Progenitor cell of endocrine pancreas (in vitro differentiated cells): ENCODE results near the gene RSPH9. TPM values are rescaled to one million over a fixed set of nuclear protein-coding genes. Genes with fewer than 3 reads are reported as not detected.

ENCODE experiments used
- DNase-seq: peaks from one replicate; pipeline ENCODE4 v3.0.0; 2021; ENCODE audit warnings: low spot score; ENCODE audit not compliant: unreplicated experiment
- H3K27ac Mint-ChIP-seq: 2 replicates; pipeline ENCODE4 v1.8.0; 2021; ENCODE audit warnings: mild to moderate bottlenecking, moderate library complexity, mixed read lengths
- H3K27me3 Mint-ChIP-seq: 2 replicates; pipeline ENCODE4 v1.8.0; 2021; ENCODE audit warnings: mixed read lengths
- H3K36me3 Mint-ChIP-seq: 2 replicates; pipeline ENCODE4 v1.8.0; 2022; ENCODE audit warnings: mixed read lengths; ENCODE audit not compliant: insufficient read depth
- H3K4me1 Mint-ChIP-seq: 2 replicates; pipeline ENCODE4 v1.8.0; 2021; ENCODE audit warnings: low read depth, mixed read lengths
- H3K4me3 Mint-ChIP-seq: 2 replicates; pipeline ENCODE4 v1.8.0; 2021; ENCODE audit warnings: low read depth, mild to moderate bottlenecking, moderate library complexity, mixed read lengths
- H3K9me3 Mint-ChIP-seq: 2 replicates; pipeline ENCODE4 v1.8.0; 2021; ENCODE audit warnings: low read depth, mixed read lengths
- CTCF ChIP-seq: fragments of 200-600 bp; sonication (generic); IDR thresholded peaks from one replicate; pipeline ENCODE4 v1.5.0; 2021; ENCODE audit warnings: antibody characterized with exemption, mild to moderate bottlenecking; ENCODE audit not compliant: unreplicated experiment
- total RNA-seq: library from RNA; stranded (reverse); gene quantifications from 2 replicates; pipeline ENCODE4 v1.2.1, GENCODE V29; 2021

The RSPH9 gene
- total RNA-seq, 1 donor from 2014 or later, result 0.29 TPM

- peaks cover 24% of the 10 kb centered on the region for H3K4me1 Mint-ChIP-seq
- H3K27ac Mint-ChIP-seq, result no peak overlapping the region
- H3K27me3 Mint-ChIP-seq, result no peaks in the 10 kb centered on the region
- no peak overlapping the region for H3K4me3 Mint-ChIP-seq
- H3K9me3 Mint-ChIP-seq, result no peaks in the 10 kb centered on the region
- no peak for DNase-seq
- H3K36me3 Mint-ChIP-seq, result peaks cover 7% of the 10 kb centered on the region
- TF ChIP-seq CTCF, result no peak
These were observed 35.7 kb downstream of the RSPH9 start for GRCh38 chr6:43680308-43681200.

GRCh38 chr6:43681303-43681702, 36.5 kb downstream of the RSPH9 start:
- DNase-seq, result no peak
- H3K9me3 Mint-ChIP-seq, result no peaks in the 10 kb centered on the region
- peak overlapping the region; percentile 19 for H3K27ac Mint-ChIP-seq
- H3K36me3 Mint-ChIP-seq, result peaks cover 7% of the 10 kb centered on the region
- H3K4me3 Mint-ChIP-seq, result no peak overlapping the region
- H3K4me1 Mint-ChIP-seq, result peaks cover 24% of the 10 kb centered on the region
- no peaks in the 10 kb centered on the region for H3K27me3 Mint-ChIP-seq
- TF ChIP-seq CTCF, result no peak

GRCh38 chr6:43682724-43683429, 38.0 kb downstream of the RSPH9 start:
- Mint-ChIP-seq H3K27me3 (no peaks in the 10 kb centered on the region), H3K9me3 (no peaks in the 10 kb centered on the region), H3K4me3 (peak overlapping the region; percentile 19), H3K4me1 (peaks cover 32% of the 10 kb centered on the region), H3K27ac (peak overlapping the region; percentile 36), H3K36me3 (peaks cover 5% of the 10 kb centered on the region)
- TF ChIP-seq CTCF, result no peak
- DNase-seq, result no peak

- Mint-ChIP-seq H3K27me3 (no peaks in the 10 kb centered on the region), H3K4me3 (no peak overlapping the region), H3K9me3 (no peaks in the 10 kb centered on the region), H3K27ac (no peak overlapping the region), H3K4me1 (peaks cover 36% of the 10 kb centered on the region), H3K36me3 (peaks cover 3% of the 10 kb centered on the region)
- no peak for TF ChIP-seq CTCF
- DNase-seq, result no peak
These were observed 39.0 kb downstream of the RSPH9 start for GRCh38 chr6:43683708-43684455.

- no peak for TF ChIP-seq CTCF
- Mint-ChIP-seq H3K9me3 (no peaks in the 10 kb centered on the region), H3K36me3 (no peaks in the 10 kb centered on the region), H3K27me3 (no peaks in the 10 kb centered on the region), H3K27ac (peak overlapping the region; percentile 95), H3K4me1 (peaks cover 30% of the 10 kb centered on the region), H3K4me3 (peak overlapping the region; percentile 90)
- DNase-seq, result no peak
These were observed 42.2 kb downstream of the RSPH9 start for GRCh38 chr6:43687079-43687436.
